ENCODE data around the gene SEC24D.

- TF ChIP-seq EZH2phosphoT487 (IDR thresholded peaks at IDR 0.05; ENCODE audit: borderline replicate concordance, low read length) (no peak), CTCF (conservative IDR thresholded peaks at IDR 0.05; ENCODE audit: low read depth, low read length) (no peak)
Measured at GRCh38 chr4:118837121-118837507, 1.2 kb upstream of the SEC24D start.

Measured in PC-3 (cell line).